B cell (primary cell): ENCODE results near the gene CPD. TPM values are rescaled to one million over a fixed set of nuclear protein-coding genes. Genes with fewer than 3 reads are reported as not detected.

Experiments used
- ATAC-seq: fragments of 200-7000 bp; cut with Tn5 transposase; one replicate; pipeline ENCODE4 v1.10.0; 2021; ENCODE audit warnings: low read depth, mild to moderate bottlenecking, moderate number of reproducible peaks, moderate library complexity
- CTCF ChIA-PET: fragments of 350-600 bp; sonication (Branson Sonifier 250); formaldehyde crosslinking; loops from one replicate; lab custom pipeline; 2021; ENCODE audit warnings: antibody characterized with exemption, inconsistent platforms; lab: Charles Lee
- POLR2A ChIA-PET: fragments of 350-600 bp; sonication (Branson Sonifier 250); formaldehyde crosslinking; loops from one replicate; lab custom pipeline; 2021; ENCODE audit warnings: antibody characterized with exemption; lab: Charles Lee
- DNase-seq: peaks from one replicate; pipeline ENCODE4 v3.0.0; 2013
- H2AFZ ChIP-seq: 2 replicates; pipeline ENCODE4 v1.6.1; 2012; ENCODE audit warnings: mild to moderate bottlenecking, low read depth, low read length; ENCODE audit not compliant: insufficient read depth, poor library complexity, severe bottlenecking
- H3K27ac ChIP-seq, 2 donors: 1 replicate in 1 of 2; 2 replicates in 1 of 2; pipeline ENCODE4 v1.5.1; 2012 to 2013; ENCODE audit warnings: low read length in 2 of 2, mild to moderate bottlenecking in 2 of 2, moderate library complexity in 1 of 2
- H3K27me3 ChIP-seq, 4 experiments: fragments of 200-600 bp in 1 of 4; sonication (generic) in 1 of 4; replicated peaks in 1 of 4; 1 replicate in 2 of 4; 2 replicates in 2 of 4; pipeline versions ENCODE4 v1.6.1 to v1.7.0; 2013 to 2016; ENCODE audit warnings: low read length in 3 of 4, mild to moderate bottlenecking in 2 of 4, mixed read lengths in 1 of 4, moderate library complexity in 1 of 4; ENCODE audit not compliant: insufficient read depth in 4 of 4, control insufficient read depth in 3 of 4; ENCODE audit errors: control extremely low read depth in 1 of 4
- H3K36me3 ChIP-seq, 2 experiments: replicated peaks in 1 of 2; 1 replicate in 1 of 2; 2 replicates in 1 of 2; pipeline versions ENCODE4 v1.6.1 to v1.7.1; 2013; ENCODE audit warnings: low read length in 1 of 2; ENCODE audit not compliant: insufficient read depth in 2 of 2, control insufficient read depth in 1 of 2; ENCODE audit errors: control extremely low read depth in 1 of 2, extremely low read depth in 1 of 2
- H3K4me1 ChIP-seq, 2 donors: fragments of 200-600 bp in 1 of 2; sonication (generic) in 1 of 2; 1 replicate in 1 of 2; 2 replicates in 1 of 2; pipeline versions ENCODE4 v1.5.1 to v1.6.1; 2013 to 2017; ENCODE audit warnings: low read length in 2 of 2; ENCODE audit not compliant: control insufficient read depth in 2 of 2, insufficient read depth in 2 of 2
- H3K4me2 ChIP-seq: replicated peaks from 2 replicates; pipeline ENCODE3; 2012; ENCODE audit warnings: mild to moderate bottlenecking, low read depth, low read length; ENCODE audit not compliant: poor library complexity, severe bottlenecking
- H3K4me3 ChIP-seq, 5 experiments: fragments of 200-600 bp in 1 of 5; sonication (generic) in 1 of 5; 1 replicate in 3 of 5; 2 replicates in 2 of 5; pipeline versions ENCODE4 v1.5.1 to v1.7.0; 2011 to 2016; ENCODE audit warnings: low read length in 4 of 5, mild to moderate bottlenecking in 4 of 5, low read depth in 2 of 5, control low read depth in 1 of 5, moderate library complexity in 1 of 5; ENCODE audit not compliant: insufficient read depth in 1 of 5; ENCODE audit errors: control extremely low read depth in 1 of 5, extremely low read depth in 1 of 5
- H3K79me2 ChIP-seq: fragments of 200-600 bp; sonication (generic); one replicate; pipeline ENCODE4 v1.6.0; 2016; ENCODE audit warnings: low read length; ENCODE audit not compliant: control insufficient read depth, insufficient read depth
- H3K9ac ChIP-seq: fragments of 200-600 bp; sonication (generic); 2 replicates; pipeline ENCODE4 v1.6.1; 2017; ENCODE audit warnings: mild to moderate bottlenecking, low read length, moderate library complexity
- H3K9me3 ChIP-seq, 3 donors: one replicate each; pipeline versions ENCODE4 v1.6.1 to v1.7.1; 2013; ENCODE audit warnings: low read length in 2 of 3; ENCODE audit not compliant: control insufficient read depth in 2 of 3, insufficient read depth in 1 of 3; ENCODE audit errors: control extremely low read depth in 1 of 3
- H4K20me1 ChIP-seq: 2 replicates; pipeline ENCODE4 v1.6.0; 2012; ENCODE audit warnings: mild to moderate bottlenecking, low read length; ENCODE audit not compliant: insufficient read depth, control insufficient read depth, poor library complexity, severe bottlenecking
- H3K27ac Mint-ChIP-seq: one replicate; pipeline ENCODE4 v1.8.0; 2021; ENCODE audit warnings: mixed read lengths
- H3K27me3 Mint-ChIP-seq: one replicate; pipeline ENCODE4 v1.8.0; 2021; ENCODE audit warnings: mixed read lengths
- H3K4me1 Mint-ChIP-seq: one replicate; pipeline ENCODE4 v1.8.0; 2021; ENCODE audit warnings: mixed read lengths
- H3K4me3 Mint-ChIP-seq: one replicate; pipeline ENCODE4 v1.8.0; 2021; ENCODE audit warnings: mixed read lengths
- H3K9me3 Mint-ChIP-seq: one replicate; pipeline ENCODE4 v1.8.0; 2022; ENCODE audit warnings: mixed read lengths; ENCODE audit not compliant: insufficient read depth
- CTCF ChIP-seq: fragments of 200-600 bp; IDR thresholded peaks from one replicate; pipeline ENCODE4 v1.8.0; 2022; ENCODE audit warnings: antibody characterized with exemption, mild to moderate bottlenecking
- EZH2 ChIP-seq: IDR thresholded peaks from 2 replicates; pipeline ENCODE4 v1.6.1; 2012; ENCODE audit warnings: borderline replicate concordance, low read depth, mild to moderate bottlenecking, moderate library complexity, low read length; ENCODE audit not compliant: insufficient read depth, poor library complexity, severe bottlenecking
- WGBS: methylation state at CpG from one replicate; pipeline ENCODE4 v1.1.5; 2013; ENCODE audit warnings: missing lambda C conversion rate; ENCODE audit not compliant: insufficient coverage; 5-methylcytosine and 5-hydroxymethylcytosine counted together
- intact Hi-C: fragments of 100-400 bp; cut with micrococcal nuclease; formaldehyde crosslinking; loops from one replicate; pipeline ENCODE4 v1.10.0; 2022
- polyA plus RNA-seq: library from polyadenylated mRNA; depleted of rRNA; stranded (reverse); fragments of >200 nt; gene quantifications from 2 replicates; pipeline ENCODE4 v1.2.3, GENCODE V29; 2012
- total RNA-seq, 2 donors: library from RNA; stranded (reverse); fragments of 120-200 nt in 1 of 2; gene quantifications; 1 replicate in 1 of 2; 2 replicates in 1 of 2; pipeline versions ENCODE4 v1.2.3 to v1.2.4, GENCODE V29; 2013 to 2022

The CPD gene
- total and polyA plus RNA-seq, 2 donors (not counting 1 experiment from before 2014, with no cell fraction given) = 1.5 to 15.6 TPM

DNA sequence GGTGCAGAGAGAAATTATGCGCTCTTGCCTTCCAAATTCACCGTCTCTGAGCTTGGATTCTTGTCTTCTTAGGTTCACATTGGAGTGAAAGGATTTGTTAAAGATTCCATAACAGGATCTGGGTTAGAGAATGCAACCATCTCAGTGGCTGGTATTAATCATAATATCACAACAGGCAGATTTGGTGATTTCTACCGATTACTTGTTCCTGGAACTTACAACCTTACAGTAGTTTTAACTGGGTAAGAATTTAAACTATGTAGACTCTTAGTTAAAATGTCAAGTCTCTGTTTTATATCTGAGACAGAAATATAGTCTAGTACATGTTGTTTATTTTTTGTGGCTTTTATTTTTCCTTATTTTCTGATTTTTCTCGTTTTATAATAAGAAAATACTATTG lies 42.9 kb downstream of the CPD start:
- POLR2A ChIA-PET = no interaction called here
- Mint-ChIP-seq H3K27me3 (no peaks in the 10 kb centered on the region), H3K4me3 (no peak overlapping the region), H3K9me3 (no peaks in the 10 kb centered on the region), H3K4me1 (no peaks in the 10 kb centered on the region), H3K27ac (no peak overlapping the region)
- no peaks in the 10 kb centered on the region for H3K79me2 ChIP-seq
- CTCF ChIA-PET = no interaction called here
- no peak overlapping the region for H3K4me3 ChIP-seq
- TF ChIP-seq CTCF (no peak), EZH2 (no peak)
- H3K9ac ChIP-seq = no peak overlapping the region
- no peaks in the 10 kb centered on the region for H3K27me3 ChIP-seq
- WGBS = 100% methylated on average over 1 of the region's 4 CpGs
- intact Hi-C loops = no loop called here
- peaks cover 0 to 2% of the 10 kb centered on the region in 2 experiments for H3K36me3 ChIP-seq
- no peaks in the 10 kb centered on the region for H3K4me1 ChIP-seq
- ATAC-seq (no peak), DNase-seq (no peak)
- H2AFZ ChIP-seq = no peak overlapping the region
- no peaks in the 10 kb centered on the region for H4K20me1 ChIP-seq
- no peak overlapping the region for H3K4me2 ChIP-seq
- no peaks in the 10 kb centered on the region for H3K9me3 ChIP-seq
- H3K27ac ChIP-seq = no peak overlapping the region

DNA sequence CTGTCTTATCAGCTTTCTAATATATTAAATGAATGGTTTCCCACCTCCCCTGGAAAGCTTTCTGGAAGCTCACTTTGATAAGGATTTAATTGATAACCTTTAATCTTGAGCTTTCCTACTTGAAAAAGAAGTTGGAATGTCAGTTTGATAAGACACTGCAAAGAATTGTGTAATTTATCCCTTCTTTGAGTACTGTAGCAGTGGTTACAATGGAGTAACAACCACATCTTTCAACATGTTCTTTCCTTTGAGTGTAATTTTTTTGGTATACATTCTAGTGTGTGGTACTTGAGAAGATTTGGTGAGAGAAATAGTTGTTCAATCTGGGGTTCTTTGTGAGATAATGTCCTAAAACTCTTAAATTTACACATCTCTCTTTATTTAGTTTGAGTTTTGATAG lies 43.4 kb downstream of the CPD start:
- Histone ChIP-seq H3K4me3 (no peak overlapping the region), H3K4me2 (no peak overlapping the region), H4K20me1 (no peaks in the 10 kb centered on the region), H2AFZ (no peak overlapping the region), H3K36me3 (peaks cover 0 to 2% of the 10 kb centered on the region in 2 experiments), H3K27me3 (no peaks in the 10 kb centered on the region), H3K9ac (no peak overlapping the region), H3K9me3 (no peaks in the 10 kb centered on the region), H3K4me1 (no peaks in the 10 kb centered on the region), H3K27ac (no peak overlapping the region), H3K79me2 (no peaks in the 10 kb centered on the region)
- no peak overlapping the region for H3K4me3 Mint-ChIP-seq
- ATAC-seq (no peak), DNase-seq (no peak)
- H3K27me3 Mint-ChIP-seq = no peaks in the 10 kb centered on the region
- ChIA-PET CTCF (no interaction called here), POLR2A (no interaction called here)
- no peaks in the 10 kb centered on the region for H3K9me3 Mint-ChIP-seq
- H3K4me1 Mint-ChIP-seq = no peaks in the 10 kb centered on the region
- intact Hi-C loops = no loop called here
- TF ChIP-seq EZH2 (no peak), CTCF (no peak)
- H3K27ac Mint-ChIP-seq = no peak overlapping the region
